Measurements from ENCODE around the gene TMEM42.

GRCh38 chr3:44892689-44893088, 31.0 kb downstream of the TMEM42 start:
- TF ChIP-seq CTCF (conservative IDR thresholded peaks at IDR 0.05 in 1 of 2, IDR thresholded peaks at IDR 0.05 in 1 of 2; ENCODE audit: extremely low read depth in 1 of 2, insufficient read depth in 1 of 2, low read depth in 1 of 2, low read length in 2 of 2) (no peak), EZH2 (IDR thresholded peaks at IDR 0.05; ENCODE audit: borderline replicate concordance, low read length) (no peak)

Measured in mammary epithelial cell (primary cell).